Measurements from ENCODE around the gene TRABD2B.
"Not testable (repeated sequence)": the region's sequence is repeated elsewhere in the genome, so short reads cannot be mapped to it uniquely, and the experiment has no call there.

The TRABD2B gene

DNA sequence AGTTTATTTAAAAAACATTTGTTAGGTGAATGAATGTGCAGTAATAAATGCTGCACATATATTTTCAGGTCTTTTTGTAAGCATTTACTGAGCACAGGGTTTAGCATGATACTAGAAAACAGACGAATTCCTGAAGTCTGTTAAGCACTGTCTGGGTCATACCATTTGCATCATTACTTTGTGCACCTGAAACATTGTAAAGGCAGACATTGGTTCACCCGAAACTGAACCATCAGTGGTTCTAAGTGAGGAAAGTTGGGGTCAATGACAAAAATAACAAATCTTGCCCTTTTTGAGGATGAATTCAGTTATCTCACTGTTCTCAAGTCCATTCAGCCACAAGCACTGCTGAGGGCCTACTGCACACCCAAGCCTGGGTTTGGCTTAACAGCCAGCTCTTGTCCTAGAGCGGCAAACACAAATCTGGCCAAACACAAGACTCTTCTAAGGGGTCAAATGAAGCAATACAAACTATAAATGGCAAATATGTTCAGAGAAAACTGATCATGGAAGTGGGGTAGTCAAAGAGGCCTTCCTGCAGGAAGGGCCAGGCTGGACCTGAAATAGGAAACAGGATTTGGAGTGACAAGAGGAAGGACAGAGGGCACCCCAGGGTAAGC is 21.8 kb downstream of the TRABD2B start:
- DNase-seq, result no peak
- intact Hi-C loops (cut with DNase I), result no loop called here

- no peak for DNase-seq
- intact Hi-C loops (cut with DNase I), result no loop called here
Measured at GRCh38 chr1:47972864-47973432, 24.2 kb downstream of the TRABD2B start.

DNA sequence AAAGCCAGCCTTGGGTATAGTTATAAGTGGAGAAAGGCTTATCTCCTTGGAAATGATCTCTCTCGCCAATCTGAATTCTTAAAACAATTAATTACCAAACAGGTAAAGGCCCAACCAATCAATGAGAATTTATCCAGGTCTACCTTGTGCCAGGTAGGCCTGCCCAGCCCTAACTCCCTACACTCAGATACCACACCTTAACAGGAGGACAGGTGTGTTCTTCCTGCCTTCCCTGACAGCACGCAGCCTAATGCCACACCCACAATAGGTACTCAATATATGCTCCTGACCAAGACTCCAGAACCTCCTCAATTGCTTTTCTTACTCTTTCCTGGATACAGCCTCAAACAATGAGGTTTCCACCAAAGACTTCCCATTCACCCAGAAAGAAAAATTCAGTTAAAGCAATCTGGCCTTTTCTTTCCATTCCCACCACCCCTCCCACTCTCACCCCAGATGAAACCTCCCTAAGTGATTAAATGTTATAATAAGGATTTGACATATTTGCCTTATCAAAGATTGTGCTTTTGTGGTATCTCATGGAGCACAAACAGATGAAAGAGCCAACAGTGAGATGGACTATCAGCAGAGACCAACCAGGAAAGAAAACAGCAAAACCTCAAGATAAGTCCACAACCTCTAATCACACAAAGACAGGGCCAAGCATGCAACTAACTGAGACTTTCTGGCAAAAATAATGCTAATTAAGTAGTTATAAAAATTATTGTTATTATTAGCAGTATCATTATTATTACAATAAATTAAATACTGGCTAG is 25.6 kb downstream of the TRABD2B start:
- intact Hi-C loops (cut with DNase I), result no loop called here
- DNase-seq, result no peak

- DNase-seq, result no peak
- intact Hi-C loops (cut with DNase I), result no loop called here
Measured at GRCh38 chr1:47970882-47971281, 26.3 kb downstream of the TRABD2B start.

- no peak for DNase-seq
- intact Hi-C loops (cut with DNase I), result no loop called here
Measured at GRCh38 chr1:47969478-47969877, 27.7 kb downstream of the TRABD2B start.

- intact Hi-C loops (cut with DNase I), result no loop called here
- no peak for DNase-seq
Measured at GRCh38 chr1:47968556-47968888, 28.7 kb downstream of the TRABD2B start.

GRCh38 chr1:47967864-47968555 is 29.2 kb downstream of the TRABD2B start:
- DNase-seq, result peak in 12 of 42 donors; percentile 18 to 65 (median 38)
- intact Hi-C loops (cut with DNase I), result no loop called here

GRCh38 chr1:47965816-47966215 is 31.4 kb downstream of the TRABD2B start:
- no peak for DNase-seq
- intact Hi-C loops (cut with DNase I), result no loop called here

DNA sequence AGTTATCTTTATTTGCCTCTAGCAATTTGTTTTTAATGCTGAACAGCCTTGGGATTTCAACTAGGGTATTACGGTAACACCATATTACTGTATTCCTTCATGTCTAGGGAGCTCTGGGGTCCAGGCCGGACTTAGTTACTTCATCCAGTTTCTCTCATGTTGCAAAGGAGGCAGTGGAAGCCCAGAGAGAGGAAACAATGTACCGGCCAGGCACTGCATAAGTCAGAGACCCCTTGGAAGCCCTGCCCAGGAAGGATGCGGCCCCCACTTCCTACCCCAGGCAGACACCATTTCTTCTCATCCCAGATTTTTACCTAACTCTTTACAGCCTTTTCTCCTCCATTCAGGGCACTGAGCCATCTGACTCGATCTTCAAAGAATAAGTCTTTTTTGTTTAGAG is 32.5 kb downstream of the TRABD2B start:
- intact Hi-C loops (cut with DNase I), result no loop called here
- DNase-seq, result no peak

- no peak for DNase-seq
- intact Hi-C loops (cut with DNase I), result no loop called here
Measured at GRCh38 chr1:47963568-47964358, 33.4 kb downstream of the TRABD2B start.

DNA sequence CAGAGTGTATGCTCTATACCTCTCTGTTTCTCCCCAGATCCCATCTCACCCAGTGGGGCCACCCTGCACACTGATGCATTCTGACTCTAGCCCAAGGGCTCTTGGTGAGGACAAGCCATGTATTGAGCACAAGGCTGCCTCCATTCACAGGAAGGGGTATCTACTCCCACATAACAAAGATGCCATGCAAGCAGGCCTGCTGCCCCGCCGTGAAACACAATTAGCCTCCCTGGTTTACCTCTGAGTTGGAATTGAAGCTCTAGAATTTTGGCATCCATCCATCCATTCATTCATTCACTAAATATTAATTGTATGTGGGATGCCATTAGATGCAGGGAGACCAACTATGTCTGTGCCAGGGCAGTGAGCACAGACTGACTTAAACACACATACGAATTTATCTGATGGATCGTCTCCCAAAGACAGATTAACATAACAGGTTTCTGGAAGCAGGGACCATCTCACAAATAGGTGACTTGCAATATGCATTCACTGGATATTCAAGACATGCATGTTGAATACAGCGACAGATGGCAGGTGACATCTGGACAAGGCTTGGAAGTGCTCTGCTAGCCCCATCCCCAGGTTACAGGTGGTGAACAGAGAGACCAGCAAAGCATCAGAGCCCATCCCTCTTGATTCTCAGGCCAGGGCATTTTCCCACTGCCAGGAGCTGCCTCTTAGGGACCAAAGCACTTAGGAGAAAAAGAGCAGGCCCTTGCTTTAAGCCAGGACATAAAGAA is 34.3 kb downstream of the TRABD2B start:
- no peak for DNase-seq
- intact Hi-C loops (cut with DNase I), result no loop called here

DNA sequence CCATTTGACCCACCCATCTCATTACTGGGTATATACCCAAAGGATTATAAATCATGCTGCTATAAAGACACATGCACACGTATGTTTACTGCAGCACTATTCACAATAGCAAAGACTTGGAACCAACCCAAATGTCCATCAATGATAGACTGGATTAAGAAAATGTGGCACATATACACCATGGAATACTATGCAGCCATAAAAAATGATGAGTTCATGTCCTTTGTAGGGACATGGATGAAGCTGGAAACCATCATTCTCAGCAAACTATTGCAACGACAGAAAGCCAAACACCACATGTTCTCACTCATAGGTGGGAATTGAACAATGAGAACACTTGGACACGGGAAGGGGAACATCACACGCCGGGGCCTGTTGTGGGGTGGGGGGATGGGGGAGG is 35.4 kb downstream of the TRABD2B start:
- intact Hi-C loops (cut with DNase I), result not testable (repeated sequence)

GRCh38 chr1:47956491-47956890 is 40.7 kb downstream of the TRABD2B start:
- DNase-seq; intact Hi-C loops (cut with DNase I): not testable (repeated sequence)

More for the DNA sequence above, 35.4 kb downstream of the TRABD2B start:
- not testable (repeated sequence) for DNase-seq

- DNase-seq, result peak in 7 of 42 donors; percentile 10 to 60 (median 35)
- intact Hi-C loops (cut with DNase I), result no loop called here
Measured at GRCh38 chr1:47953661-47954060, 43.5 kb downstream of the TRABD2B start.

DNA sequence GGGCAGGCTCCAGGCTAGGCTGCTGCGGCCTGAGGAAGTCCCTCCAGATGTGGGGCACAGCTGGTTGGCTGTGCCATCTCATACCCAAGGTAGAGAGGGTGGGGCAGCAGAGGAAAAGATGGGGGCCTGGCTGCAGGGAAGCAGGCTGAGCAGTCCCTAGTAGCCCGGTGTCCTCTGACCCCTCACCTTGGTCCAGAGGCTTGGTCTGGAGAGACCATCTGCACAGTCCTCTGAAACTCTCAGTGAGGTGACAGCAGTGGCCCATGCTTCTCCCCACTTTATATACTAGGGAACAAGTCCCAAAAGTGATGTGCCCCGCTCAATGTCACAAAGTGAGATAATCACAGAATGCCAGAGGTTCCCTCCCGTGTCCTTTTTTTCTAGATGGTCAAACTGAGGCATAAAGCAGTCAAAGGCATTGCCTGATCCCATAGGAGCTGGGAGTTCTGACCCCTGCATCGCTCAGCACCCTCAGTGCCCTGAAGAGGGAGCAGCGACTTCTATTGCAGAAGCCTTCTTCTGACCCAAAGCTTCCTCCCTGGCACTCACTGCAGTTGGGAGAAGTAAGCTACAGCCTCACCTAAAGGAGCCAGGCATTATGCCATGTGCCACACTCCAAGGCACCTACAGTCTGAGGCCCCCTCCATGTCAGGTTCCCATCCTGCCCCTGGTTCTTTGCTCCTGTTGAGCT is 45.5 kb downstream of the TRABD2B start:
- DNase-seq, result peak in 4 of 42 donors; percentile 21 to 42 (median 30)
- intact Hi-C loops (cut with DNase I), result no loop called here

DNA sequence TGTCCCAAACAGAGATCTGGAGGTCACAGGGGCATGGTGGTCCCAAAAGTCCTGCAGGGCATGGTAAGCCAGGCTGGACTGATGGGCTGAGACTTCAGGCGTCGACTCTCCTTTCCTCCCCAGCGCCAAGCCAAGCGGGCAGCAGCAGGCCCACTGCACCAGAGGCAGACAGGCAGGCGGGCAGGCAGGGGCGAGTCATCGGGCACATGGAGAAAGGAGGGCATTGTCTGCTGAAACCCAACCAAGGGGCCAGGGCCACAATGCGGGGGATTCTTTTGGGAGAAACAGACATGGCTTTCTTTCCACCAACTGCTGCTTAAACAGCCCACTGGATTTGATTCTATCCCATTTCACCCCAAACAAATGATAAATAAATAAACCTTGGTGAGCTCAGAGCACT is 46.2 kb downstream of the TRABD2B start:
- intact Hi-C loops (cut with DNase I), result no loop called here
- peak; percentile 56 to 91 (median 81) for DNase-seq

DNA sequence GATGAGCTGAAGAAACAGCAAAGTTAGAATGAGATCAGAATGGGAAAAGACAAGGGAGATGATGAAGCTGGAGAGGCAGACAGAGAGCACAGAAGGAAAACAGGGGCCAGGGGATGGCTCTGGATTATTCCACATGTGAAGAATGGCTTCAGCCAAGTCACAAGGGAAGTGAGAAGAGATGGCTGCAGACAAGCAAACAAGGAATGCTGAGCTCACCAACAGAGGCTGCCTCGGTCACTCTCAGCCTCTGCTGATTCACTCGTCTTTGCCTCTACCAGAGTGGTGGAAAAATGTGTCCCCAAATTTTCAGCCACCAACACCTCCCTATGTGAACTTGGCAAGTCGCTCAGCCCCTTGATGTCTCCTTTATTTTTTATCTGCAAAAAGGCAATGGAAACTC is 46.7 kb downstream of the TRABD2B start:
- intact Hi-C loops (cut with DNase I), result no loop called here
- peak in 8 of 42 donors; percentile 6 to 55 (median 16) for DNase-seq

- intact Hi-C loops (cut with DNase I), result no loop called here
- DNase-seq, result peak in 7 of 42 donors; percentile 17 to 58 (median 22)
Measured at GRCh38 chr1:47948126-47948525, 49.1 kb downstream of the TRABD2B start.

All from head of caudate nucleus (tissue), 42 donors.